ENCODE measurements around the gene IL20.

DNA sequence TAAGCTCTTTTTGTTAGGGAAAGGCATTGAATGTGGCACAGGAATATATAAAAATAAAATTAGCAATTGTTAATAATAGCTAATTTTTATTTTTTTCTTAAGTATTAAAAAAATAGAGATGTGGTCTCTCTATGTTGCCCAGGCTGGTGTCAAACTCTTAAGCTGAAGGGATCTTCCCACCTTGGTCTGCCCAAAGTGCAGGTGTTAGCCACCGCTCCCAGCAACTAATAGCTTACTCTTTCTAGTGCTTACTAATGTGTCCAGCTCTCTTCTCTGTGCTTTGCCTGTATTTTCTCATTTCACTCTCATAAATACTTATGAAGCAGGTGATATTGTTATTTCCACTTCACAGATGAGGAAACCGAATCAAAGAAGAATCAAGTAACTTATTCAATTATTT is 18.5 kb downstream of the IL20 start:
- TF ChIP-seq, protein P1, sequence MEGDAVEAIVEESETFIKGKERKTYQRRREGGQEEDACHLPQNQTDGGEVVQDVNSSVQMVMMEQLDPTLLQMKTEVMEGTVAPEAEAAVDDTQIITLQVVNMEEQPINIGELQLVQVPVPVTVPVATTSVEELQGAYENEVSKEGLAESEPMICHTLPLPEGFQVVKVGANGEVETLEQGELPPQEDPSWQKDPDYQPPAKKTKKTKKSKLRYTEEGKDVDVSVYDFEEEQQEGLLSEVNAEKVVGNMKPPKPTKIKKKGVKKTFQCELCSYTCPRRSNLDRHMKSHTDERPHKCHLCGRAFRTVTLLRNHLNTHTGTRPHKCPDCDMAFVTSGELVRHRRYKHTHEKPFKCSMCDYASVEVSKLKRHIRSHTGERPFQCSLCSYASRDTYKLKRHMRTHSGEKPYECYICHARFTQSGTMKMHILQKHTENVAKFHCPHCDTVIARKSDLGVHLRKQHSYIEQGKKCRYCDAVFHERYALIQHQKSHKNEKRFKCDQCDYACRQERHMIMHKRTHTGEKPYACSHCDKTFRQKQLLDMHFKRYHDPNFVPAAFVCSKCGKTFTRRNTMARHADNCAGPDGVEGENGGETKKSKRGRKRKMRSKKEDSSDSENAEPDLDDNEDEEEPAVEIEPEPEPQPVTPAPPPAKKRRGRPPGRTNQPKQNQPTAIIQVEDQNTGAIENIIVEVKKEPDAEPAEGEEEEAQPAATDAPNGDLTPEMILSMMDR (IDR thresholded peaks at IDR 0.05; ENCODE audit: control extremely low read depth in 1 of 3, insufficient read depth in 1 of 3, low read depth in 1 of 3, low read length in 3 of 3) = no peak
- no peak for TF ChIP-seq CHD2 (IDR thresholded peaks at IDR 0.05; ENCODE audit: low read length)
- TF ChIP-seq SRF (IDR thresholded peaks at IDR 0.05; ENCODE audit: low read depth, low read length) = no peak
- TF ChIP-seq, protein P2, sequence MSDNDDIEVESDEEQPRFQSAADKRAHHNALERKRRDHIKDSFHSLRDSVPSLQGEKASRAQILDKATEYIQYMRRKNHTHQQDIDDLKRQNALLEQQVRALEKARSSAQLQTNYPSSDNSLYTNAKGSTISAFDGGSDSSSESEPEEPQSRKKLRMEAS (IDR thresholded peaks at IDR 0.05) = no peak
- no peak for TF ChIP-seq SUZ12 (IDR thresholded peaks at IDR 0.05; ENCODE audit: low read length)
- no peak for TF ChIP-seq RFX5 (IDR thresholded peaks at IDR 0.05; ENCODE audit: borderline replicate concordance, low read depth, low read length)
- TF ChIP-seq RAD21 (IDR thresholded peaks at IDR 0.05 in 1 of 2, conservative IDR thresholded peaks at IDR 0.05 in 1 of 2; ENCODE audit: low read depth in 2 of 2, low read length in 2 of 2) = no peak
- TF ChIP-seq TAF1 (IDR thresholded peaks at IDR 0.05; ENCODE audit: low read depth, low read length) = no peak

Measured in H1 (cell line).